SK-N-SH treated with all-trans-retinoic acid at 6 μM for 48 hours (cell line): ENCODE measurements around the gene IGHMBP2.

Source experiments
- ATAC-seq: fragments of 200-7000 bp; cut with Tn5 transposase; 3 replicates; pipeline ENCODE4 v1.9.1; 2020; ENCODE audit warnings: mild to moderate bottlenecking, moderate library complexity
- ARNTL ChIP-seq: fragments of 450-650 bp; formaldehyde crosslinking; IDR thresholded peaks from 2 replicates; pipeline ENCODE4 v1.5.0; 2020; ENCODE audit warnings: low read depth, mild to moderate bottlenecking, moderate library complexity, borderline replicate concordance
- BACH2 ChIP-seq: fragments of 250-450 bp; sonication (Bioruptor Pico); IDR thresholded peaks from 2 replicates; pipeline ENCODE4 v1.9.0; 2021; ENCODE audit warnings: mild to moderate bottlenecking, borderline replicate concordance
- CSDC2 ChIP-seq: fragments of 250-450 bp; sonication (Bioruptor Pico); IDR thresholded peaks from 2 replicates; pipeline ENCODE4 v1.5.0; 2020; ENCODE audit warnings: mild to moderate bottlenecking, moderate library complexity
- ESRRG ChIP-seq: fragments of 250-450 bp; sonication (Bioruptor Pico); IDR thresholded peaks from 2 replicates; pipeline ENCODE4 v1.6.1; 2021; ENCODE audit warnings: mild to moderate bottlenecking
- GLIS3 ChIP-seq: fragments of 250-450 bp; sonication (Bioruptor Pico); IDR thresholded peaks from 2 replicates; pipeline ENCODE4 v1.5.0; 2020; ENCODE audit warnings: mild to moderate bottlenecking, moderate library complexity
- ISL1 ChIP-seq: fragments of 250-450 bp; sonication (Bioruptor Pico); IDR thresholded peaks from 2 replicates; pipeline ENCODE4 v2.1.2; 2022; ENCODE audit warnings: mild to moderate bottlenecking, moderate library complexity
- OSR1 ChIP-seq: fragments of 250-450 bp; sonication (Bioruptor Pico); IDR thresholded peaks from 2 replicates; pipeline ENCODE4 v1.8.0; 2022; ENCODE audit warnings: moderate library complexity, mild to moderate bottlenecking, inconsistent platforms
- PPARA ChIP-seq: fragments of 250-450 bp; sonication (Bioruptor Pico); IDR thresholded peaks from 2 replicates; pipeline ENCODE4 v1.5.0; 2020; ENCODE audit warnings: mild to moderate bottlenecking, borderline replicate concordance
- RARB ChIP-seq: fragments of 250-450 bp; sonication (Bioruptor Pico); IDR thresholded peaks from 2 replicates; pipeline ENCODE4 v1.8.0; 2021; ENCODE audit warnings: mild to moderate bottlenecking, moderate library complexity
- SNAI2 ChIP-seq: fragments of 250-450 bp; sonication (Bioruptor Pico); IDR thresholded peaks from 2 replicates; pipeline ENCODE4 v1.5.0; 2020; ENCODE audit warnings: mild to moderate bottlenecking, moderate library complexity
- TCF4 ChIP-seq: fragments of 250-450 bp; sonication (Bioruptor Pico); IDR thresholded peaks from 2 replicates; pipeline ENCODE4 v1.8.0; 2021; ENCODE audit warnings: mild to moderate bottlenecking, moderate library complexity, borderline replicate concordance
- TOX ChIP-seq: fragments of 250-450 bp; sonication (Bioruptor Pico); IDR thresholded peaks from 2 replicates; pipeline ENCODE4 v1.8.0; 2021; ENCODE audit warnings: mild to moderate bottlenecking, moderate library complexity, borderline replicate concordance
- ZC3H10 ChIP-seq: fragments of 250-450 bp; sonication (Bioruptor Pico); IDR thresholded peaks from 2 replicates; pipeline ENCODE4 v1.5.1; 2021; ENCODE audit warnings: mild to moderate bottlenecking, moderate library complexity
- ZFP3 ChIP-seq: fragments of 250-450 bp; sonication (Bioruptor Pico); IDR thresholded peaks from 2 replicates; pipeline ENCODE4 v1.5.0; 2020; ENCODE audit warnings: mild to moderate bottlenecking, moderate library complexity
- ZFP30 ChIP-seq: fragments of 450-650 bp; formaldehyde crosslinking; IDR thresholded peaks from 2 replicates; pipeline ENCODE4 v1.5.0; 2022; ENCODE audit warnings: mild to moderate bottlenecking, moderate library complexity
- ZNF565 ChIP-seq: fragments of 450-650 bp; formaldehyde crosslinking; conservative IDR thresholded peaks from 2 replicates; pipeline ENCODE4 v1.5.0; 2020; ENCODE audit warnings: low read depth, mild to moderate bottlenecking, moderate library complexity
- ZNF70 ChIP-seq: fragments of 450-650 bp; formaldehyde crosslinking; IDR thresholded peaks from 2 replicates; pipeline ENCODE4 v1.5.0; 2020; ENCODE audit warnings: mild to moderate bottlenecking, moderate library complexity
- TF ChIP-seq, protein P1 (sequence below): fragments of 250-450 bp; sonication (Bioruptor Pico); IDR thresholded peaks from 2 replicates; pipeline ENCODE4 v1.5.0; 2020; ENCODE audit warnings: mild to moderate bottlenecking, moderate library complexity
- TF ChIP-seq, protein P2 (sequence below): fragments of 250-450 bp; sonication (Bioruptor Pico); IDR thresholded peaks from 2 replicates; pipeline ENCODE4 v1.8.0; 2020; ENCODE audit warnings: mild to moderate bottlenecking, moderate library complexity, borderline replicate concordance
- TF ChIP-seq, protein P3 (sequence below): fragments of 250-450 bp; sonication (Bioruptor Pico); IDR thresholded peaks from 2 replicates; pipeline ENCODE4 v1.5.1; 2021; ENCODE audit warnings: mild to moderate bottlenecking, moderate library complexity
- TF ChIP-seq, protein P4 (sequence below): fragments of 250-450 bp; sonication (Bioruptor Pico); IDR thresholded peaks from 2 replicates; pipeline ENCODE4 v1.8.0; 2021; ENCODE audit warnings: low read depth, mild to moderate bottlenecking, moderate library complexity, borderline replicate concordance

The IGHMBP2 gene

DNA sequence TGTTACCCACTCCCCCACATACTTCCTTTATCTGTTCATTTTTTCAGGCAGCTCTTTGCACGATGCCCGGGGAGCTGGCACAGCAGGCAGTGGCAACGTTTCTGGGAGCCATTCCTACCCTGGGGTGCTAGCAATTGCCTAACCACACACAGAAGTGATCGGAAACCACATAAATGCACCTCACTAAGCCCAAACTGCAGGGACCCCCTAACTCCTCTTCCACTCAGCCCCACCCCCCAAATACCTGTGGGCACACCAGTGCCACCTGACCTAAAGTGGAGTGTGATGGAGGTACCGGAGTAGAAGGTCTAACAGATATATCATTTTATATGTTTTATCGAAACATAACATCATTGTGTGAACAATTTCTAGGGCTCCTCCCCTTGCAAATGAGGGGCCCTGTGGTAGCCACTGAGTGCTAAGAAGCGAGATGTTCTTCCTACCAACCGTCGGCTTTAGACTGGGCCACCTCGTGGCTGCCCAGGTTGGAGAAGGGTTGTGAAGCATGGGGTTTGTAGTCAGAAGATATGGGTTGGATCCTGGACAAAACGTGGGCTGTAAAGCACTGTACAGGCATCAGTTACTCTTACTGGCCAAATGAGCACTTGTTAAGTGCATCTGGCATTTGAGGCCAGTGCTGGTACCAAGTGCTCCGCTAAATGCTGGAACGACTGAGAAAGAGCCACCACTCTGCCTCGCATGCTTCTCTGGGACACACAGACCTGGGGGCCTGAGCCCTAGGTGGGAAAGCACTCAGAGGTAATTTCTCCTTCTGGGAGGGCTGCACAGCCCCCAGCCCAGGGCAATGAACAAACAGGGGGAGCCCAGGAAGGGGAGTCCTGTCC, 74.3 kb downstream of the IGHMBP2 start:
- TF ChIP-seq ZNF565 (CRISPR knock-in tag), result no peak
- TF ChIP-seq ARNTL, result no peak
- TF ChIP-seq ZFP30 (CRISPR knock-in tag), result no peak
- no peak for TF ChIP-seq GLIS3 (CRISPR knock-in tag)
- TF ChIP-seq, protein P1, sequence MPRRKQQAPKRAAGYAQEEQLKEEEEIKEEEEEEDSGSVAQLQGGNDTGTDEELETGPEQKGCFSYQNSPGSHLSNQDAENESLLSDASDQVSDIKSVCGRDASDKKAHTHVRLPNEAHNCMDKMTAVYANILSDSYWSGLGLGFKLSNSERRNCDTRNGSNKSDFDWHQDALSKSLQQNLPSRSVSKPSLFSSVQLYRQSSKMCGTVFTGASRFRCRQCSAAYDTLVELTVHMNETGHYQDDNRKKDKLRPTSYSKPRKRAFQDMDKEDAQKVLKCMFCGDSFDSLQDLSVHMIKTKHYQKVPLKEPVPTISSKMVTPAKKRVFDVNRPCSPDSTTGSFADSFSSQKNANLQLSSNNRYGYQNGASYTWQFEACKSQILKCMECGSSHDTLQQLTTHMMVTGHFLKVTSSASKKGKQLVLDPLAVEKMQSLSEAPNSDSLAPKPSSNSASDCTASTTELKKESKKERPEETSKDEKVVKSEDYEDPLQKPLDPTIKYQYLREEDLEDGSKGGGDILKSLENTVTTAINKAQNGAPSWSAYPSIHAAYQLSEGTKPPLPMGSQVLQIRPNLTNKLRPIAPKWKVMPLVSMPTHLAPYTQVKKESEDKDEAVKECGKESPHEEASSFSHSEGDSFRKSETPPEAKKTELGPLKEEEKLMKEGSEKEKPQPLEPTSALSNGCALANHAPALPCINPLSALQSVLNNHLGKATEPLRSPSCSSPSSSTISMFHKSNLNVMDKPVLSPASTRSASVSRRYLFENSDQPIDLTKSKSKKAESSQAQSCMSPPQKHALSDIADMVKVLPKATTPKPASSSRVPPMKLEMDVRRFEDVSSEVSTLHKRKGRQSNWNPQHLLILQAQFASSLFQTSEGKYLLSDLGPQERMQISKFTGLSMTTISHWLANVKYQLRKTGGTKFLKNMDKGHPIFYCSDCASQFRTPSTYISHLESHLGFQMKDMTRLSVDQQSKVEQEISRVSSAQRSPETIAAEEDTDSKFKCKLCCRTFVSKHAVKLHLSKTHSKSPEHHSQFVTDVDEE (CRISPR knock-in tag), result no peak
- TF ChIP-seq, protein P2, sequence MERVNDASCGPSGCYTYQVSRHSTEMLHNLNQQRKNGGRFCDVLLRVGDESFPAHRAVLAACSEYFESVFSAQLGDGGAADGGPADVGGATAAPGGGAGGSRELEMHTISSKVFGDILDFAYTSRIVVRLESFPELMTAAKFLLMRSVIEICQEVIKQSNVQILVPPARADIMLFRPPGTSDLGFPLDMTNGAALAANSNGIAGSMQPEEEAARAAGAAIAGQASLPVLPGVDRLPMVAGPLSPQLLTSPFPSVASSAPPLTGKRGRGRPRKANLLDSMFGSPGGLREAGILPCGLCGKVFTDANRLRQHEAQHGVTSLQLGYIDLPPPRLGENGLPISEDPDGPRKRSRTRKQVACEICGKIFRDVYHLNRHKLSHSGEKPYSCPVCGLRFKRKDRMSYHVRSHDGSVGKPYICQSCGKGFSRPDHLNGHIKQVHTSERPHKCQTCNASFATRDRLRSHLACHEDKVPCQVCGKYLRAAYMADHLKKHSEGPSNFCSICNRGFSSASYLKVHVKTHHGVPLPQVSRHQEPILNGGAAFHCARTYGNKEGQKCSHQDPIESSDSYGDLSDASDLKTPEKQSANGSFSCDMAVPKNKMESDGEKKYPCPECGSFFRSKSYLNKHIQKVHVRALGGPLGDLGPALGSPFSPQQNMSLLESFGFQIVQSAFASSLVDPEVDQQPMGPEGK (CRISPR knock-in tag), result no peak
- TF ChIP-seq, protein P3, sequence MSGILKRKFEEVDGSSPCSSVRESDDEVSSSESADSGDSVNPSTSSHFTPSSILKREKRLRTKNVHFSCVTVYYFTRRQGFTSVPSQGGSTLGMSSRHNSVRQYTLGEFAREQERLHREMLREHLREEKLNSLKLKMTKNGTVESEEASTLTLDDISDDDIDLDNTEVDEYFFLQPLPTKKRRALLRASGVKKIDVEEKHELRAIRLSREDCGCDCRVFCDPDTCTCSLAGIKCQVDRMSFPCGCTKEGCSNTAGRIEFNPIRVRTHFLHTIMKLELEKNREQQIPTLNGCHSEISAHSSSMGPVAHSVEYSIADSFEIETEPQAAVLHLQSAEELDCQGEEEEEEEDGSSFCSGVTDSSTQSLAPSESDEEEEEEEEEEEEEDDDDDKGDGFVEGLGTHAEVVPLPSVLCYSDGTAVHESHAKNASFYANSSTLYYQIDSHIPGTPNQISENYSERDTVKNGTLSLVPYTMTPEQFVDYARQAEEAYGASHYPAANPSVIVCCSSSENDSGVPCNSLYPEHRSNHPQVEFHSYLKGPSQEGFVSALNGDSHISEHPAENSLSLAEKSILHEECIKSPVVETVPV (CRISPR knock-in tag), result no peak
- no peak for TF ChIP-seq BACH2 (CRISPR knock-in tag)
- TF ChIP-seq CSDC2 (CRISPR knock-in tag), result no peak
- ATAC-seq, result no peak

DNA sequence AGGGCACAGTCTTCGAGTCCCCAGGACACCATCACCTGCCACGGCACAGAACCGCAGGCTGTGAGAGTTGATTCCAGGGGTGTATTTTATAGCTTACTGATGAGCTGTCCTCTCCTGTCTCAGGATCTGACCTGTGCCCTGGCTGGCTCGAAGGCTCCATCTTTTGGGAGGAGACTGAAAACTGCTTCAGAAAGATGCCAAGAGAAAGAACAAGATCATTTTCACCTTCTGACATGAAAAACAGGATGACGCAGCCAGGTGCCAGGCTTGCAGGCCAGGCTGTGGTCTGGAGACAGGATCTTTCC, 74.9 kb downstream of the IGHMBP2 start:
- no peak for ATAC-seq
- TF ChIP-seq ZNF70 (CRISPR knock-in tag) (no peak), GLIS3 (CRISPR knock-in tag) (no peak), OSR1 (CRISPR knock-in tag) (no peak), ISL1 (no peak), ZNF565 (CRISPR knock-in tag) (no peak), ZFP3 (CRISPR knock-in tag) (no peak), TOX (no peak), PPARA (CRISPR knock-in tag) (no peak), ESRRG (CRISPR knock-in tag) (no peak), TCF4 (CRISPR knock-in tag) (no peak), RARB (CRISPR knock-in tag) (no peak), ZC3H10 (CRISPR knock-in tag) (no peak), ZFP30 (CRISPR knock-in tag) (no peak), SNAI2 (CRISPR knock-in tag) (no peak), CSDC2 (CRISPR knock-in tag) (no peak), ARNTL (no peak)
- TF ChIP-seq, protein P2 (CRISPR knock-in tag), result no peak
- TF ChIP-seq, protein P1 (CRISPR knock-in tag), result no peak
- TF ChIP-seq, protein P4, sequence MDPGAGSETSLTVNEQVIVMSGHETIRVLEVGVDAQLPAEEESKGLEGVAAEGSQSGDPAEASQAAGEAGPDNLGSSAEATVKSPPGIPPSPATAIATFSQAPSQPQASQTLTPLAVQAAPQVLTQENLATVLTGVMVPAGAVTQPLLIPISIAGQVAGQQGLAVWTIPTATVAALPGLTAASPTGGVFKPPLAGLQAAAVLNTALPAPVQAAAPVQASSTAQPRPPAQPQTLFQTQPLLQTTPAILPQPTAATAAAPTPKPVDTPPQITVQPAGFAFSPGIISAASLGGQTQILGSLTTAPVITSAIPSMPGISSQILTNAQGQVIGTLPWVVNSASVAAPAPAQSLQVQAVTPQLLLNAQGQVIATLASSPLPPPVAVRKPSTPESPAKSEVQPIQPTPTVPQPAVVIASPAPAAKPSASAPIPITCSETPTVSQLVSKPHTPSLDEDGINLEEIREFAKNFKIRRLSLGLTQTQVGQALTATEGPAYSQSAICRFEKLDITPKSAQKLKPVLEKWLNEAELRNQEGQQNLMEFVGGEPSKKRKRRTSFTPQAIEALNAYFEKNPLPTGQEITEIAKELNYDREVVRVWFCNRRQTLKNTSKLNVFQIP (CRISPR knock-in tag), result no peak
